MCF 10A (cell line): ENCODE data around the gene PARD3. TPM values are rescaled to one million over a fixed set of nuclear protein-coding genes. Genes with fewer than 3 reads are reported as not detected.
A peak's percentile ranks its signal among the peaks of the same experiment; 100 is the strongest.

Experiments
- BruUV-seq: library from RNA; stranded (reverse); fragments of 400-500 nt; replicated peaks from 2 replicates; lab custom pipeline; 2021; lab: Mats Ljungman, UMichigan
- CTCF ChIA-PET: fragments of 300-600 bp; sonication (Branson Sonifier 250); formaldehyde crosslinking; extraction: SDS; loops from one replicate; lab custom pipeline; 2021; ENCODE audit warnings: antibody characterized with exemption, inconsistent platforms; lab: Yijun Ruan, JAX
- POLR2A ChIA-PET: fragments of 300-600, 350-650 bp; sonication (Branson Sonifier 250); formaldehyde crosslinking; extraction: SDS; loops from one replicate; lab custom pipeline; 2020; ENCODE audit warnings: antibody characterized with exemption, inconsistent platforms; lab: Yijun Ruan, JAX
- DNase-seq: peaks from one replicate; pipeline ENCODE4 v3.0.0-alpha.2; 2018; ENCODE audit not compliant: unreplicated experiment
- H3K27ac Mint-ChIP-seq: one replicate; pipeline ENCODE4 v1.8.0; 2022; ENCODE audit warnings: mild to moderate bottlenecking, low read depth, mixed read lengths; ENCODE audit not compliant: unreplicated experiment
- H3K27me3 Mint-ChIP-seq: one replicate; pipeline ENCODE4 v1.8.0; 2022; ENCODE audit warnings: mixed read lengths; ENCODE audit not compliant: insufficient read depth, unreplicated experiment
- H3K36me3 Mint-ChIP-seq: one replicate; pipeline ENCODE4 v1.8.0; 2022; ENCODE audit warnings: mild to moderate bottlenecking, moderate library complexity, mixed read lengths; ENCODE audit not compliant: insufficient read depth, unreplicated experiment
- H3K4me1 Mint-ChIP-seq: one replicate; pipeline ENCODE4 v1.8.0; 2022; ENCODE audit warnings: mixed read lengths; ENCODE audit not compliant: insufficient read depth, unreplicated experiment
- H3K4me3 Mint-ChIP-seq: one replicate; pipeline ENCODE4 v1.8.0; 2022; ENCODE audit warnings: mild to moderate bottlenecking, moderate library complexity, mixed read lengths; ENCODE audit not compliant: unreplicated experiment
- H3K9me3 Mint-ChIP-seq: one replicate; pipeline ENCODE4 v1.8.0; 2022; ENCODE audit warnings: mixed read lengths; ENCODE audit not compliant: unreplicated experiment
- intact Hi-C: fragments of 100-400 bp; cut with micrococcal nuclease; formaldehyde crosslinking; loops from 2 replicates; pipeline ENCODE4 v1.14.1; 2022
- total RNA-seq: library from RNA; stranded (reverse); gene quantifications from 2 replicates; pipeline ENCODE4 v1.2.3, GENCODE V29; 2022
- TF ChIP-seq, protein P1 (sequence below): fragments of 200-600 bp; IDR thresholded peaks from one replicate; pipeline ENCODE4 v1.8.0; 2022; ENCODE audit warnings: antibody characterized with exemption, mild to moderate bottlenecking; ENCODE audit not compliant: unreplicated experiment

PARD3 gene
- total RNA-seq, 1 experiment from 2014 or later: 70.0 TPM

- no peak overlapping the region for H3K4me3 Mint-ChIP-seq
- ChIA-PET CTCF (no interaction called here), POLR2A (interaction anchor here (0.6 kb wide), 1 partner anchor 69 kb away, joined by 4 read pairs; no protein-coding TSS in a partner anchor)
- peaks cover 19% of the 10 kb centered on the region for H3K4me1 Mint-ChIP-seq
- no peak for DNase-seq
- no TSS peak for BruUV-seq
- H3K36me3 Mint-ChIP-seq: peaks cover 12% of the 10 kb centered on the region
- intact Hi-C loops: no loop called here
- no peaks in the 10 kb centered on the region for H3K9me3 Mint-ChIP-seq
- TF ChIP-seq, protein P1, sequence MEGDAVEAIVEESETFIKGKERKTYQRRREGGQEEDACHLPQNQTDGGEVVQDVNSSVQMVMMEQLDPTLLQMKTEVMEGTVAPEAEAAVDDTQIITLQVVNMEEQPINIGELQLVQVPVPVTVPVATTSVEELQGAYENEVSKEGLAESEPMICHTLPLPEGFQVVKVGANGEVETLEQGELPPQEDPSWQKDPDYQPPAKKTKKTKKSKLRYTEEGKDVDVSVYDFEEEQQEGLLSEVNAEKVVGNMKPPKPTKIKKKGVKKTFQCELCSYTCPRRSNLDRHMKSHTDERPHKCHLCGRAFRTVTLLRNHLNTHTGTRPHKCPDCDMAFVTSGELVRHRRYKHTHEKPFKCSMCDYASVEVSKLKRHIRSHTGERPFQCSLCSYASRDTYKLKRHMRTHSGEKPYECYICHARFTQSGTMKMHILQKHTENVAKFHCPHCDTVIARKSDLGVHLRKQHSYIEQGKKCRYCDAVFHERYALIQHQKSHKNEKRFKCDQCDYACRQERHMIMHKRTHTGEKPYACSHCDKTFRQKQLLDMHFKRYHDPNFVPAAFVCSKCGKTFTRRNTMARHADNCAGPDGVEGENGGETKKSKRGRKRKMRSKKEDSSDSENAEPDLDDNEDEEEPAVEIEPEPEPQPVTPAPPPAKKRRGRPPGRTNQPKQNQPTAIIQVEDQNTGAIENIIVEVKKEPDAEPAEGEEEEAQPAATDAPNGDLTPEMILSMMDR: no peak
- H3K27ac Mint-ChIP-seq: no peak overlapping the region
- H3K27me3 Mint-ChIP-seq: no peaks in the 10 kb centered on the region
These were observed 335.4 kb downstream of the PARD3 start for GRCh38 chr10:34479520-34480179.

- TF ChIP-seq, protein P1: no peak
- peak overlapping the region; percentile 40 for H3K27ac Mint-ChIP-seq
- no peak for DNase-seq
- intact Hi-C loops: no loop called here
- no TSS peak for BruUV-seq
- H3K4me3 Mint-ChIP-seq: no peak overlapping the region
- H3K36me3 Mint-ChIP-seq: peaks cover 15% of the 10 kb centered on the region
- peaks cover 26% of the 10 kb centered on the region for H3K4me1 Mint-ChIP-seq
- ChIA-PET CTCF (interaction anchor here (1.0 kb wide), 1 partner anchor 13 kb away, joined by 3 read pairs; no protein-coding TSS in a partner anchor), POLR2A (no interaction called here)
- no peaks in the 10 kb centered on the region for H3K9me3 Mint-ChIP-seq
- H3K27me3 Mint-ChIP-seq: no peaks in the 10 kb centered on the region
These were observed 337.8 kb downstream of the PARD3 start for GRCh38 chr10:34477249-34477648.

DNA sequence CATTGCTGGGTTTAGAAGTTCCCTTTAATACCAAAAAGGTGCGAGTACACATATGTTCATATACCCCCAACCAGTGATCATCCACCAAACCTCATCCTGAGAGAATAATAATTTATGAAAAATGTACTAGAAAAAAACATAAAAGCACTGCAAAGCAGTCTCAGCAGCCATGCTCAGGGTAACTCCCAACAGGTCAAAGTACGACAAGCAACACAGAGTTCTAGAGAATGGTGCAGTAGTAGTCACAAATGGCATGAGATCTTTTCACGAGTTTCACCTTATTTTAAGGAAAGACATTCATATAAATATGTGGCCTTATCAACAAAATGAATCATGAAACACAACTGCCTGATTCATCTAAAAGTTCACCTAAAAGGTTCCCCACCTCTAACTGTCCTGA lies 338.5 kb downstream of the PARD3 start:
- TF ChIP-seq, protein P1: no peak
- no TSS peak for BruUV-seq
- DNase-seq: no peak
- Mint-ChIP-seq H3K27ac (peak overlapping the region; percentile 40), H3K9me3 (no peaks in the 10 kb centered on the region), H3K4me1 (peaks cover 27% of the 10 kb centered on the region), H3K4me3 (no peak overlapping the region), H3K36me3 (peaks cover 12% of the 10 kb centered on the region), H3K27me3 (no peaks in the 10 kb centered on the region)
- intact Hi-C loops: no loop called here
- ChIA-PET POLR2A (no interaction called here), CTCF (no interaction called here)

DNA sequence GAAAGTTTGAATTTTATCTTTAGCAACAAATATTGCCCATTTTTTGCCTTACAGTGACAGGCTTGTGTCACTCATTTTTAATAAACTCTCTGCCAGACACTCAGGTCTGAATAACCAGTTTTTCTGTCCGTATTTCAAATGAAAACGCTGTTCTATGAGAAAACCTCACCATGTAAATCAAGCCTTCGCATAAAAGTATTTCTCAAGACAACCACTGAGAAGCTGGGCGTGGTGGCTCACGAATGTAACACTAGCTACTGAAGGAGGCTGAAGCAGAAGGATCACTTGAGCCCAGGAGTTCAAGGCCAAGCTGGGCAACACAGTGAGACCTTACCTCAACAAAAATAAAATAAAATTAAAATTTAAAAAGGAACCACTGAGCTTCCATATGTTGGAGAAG lies 339.3 kb downstream of the PARD3 start:
- Mint-ChIP-seq H3K27me3 (no peaks in the 10 kb centered on the region), H3K4me1 (peaks cover 35% of the 10 kb centered on the region), H3K4me3 (no peak overlapping the region), H3K27ac (peak overlapping the region; percentile 73), H3K9me3 (no peaks in the 10 kb centered on the region), H3K36me3 (peaks cover 6% of the 10 kb centered on the region)
- TF ChIP-seq, protein P1: no peak
- BruUV-seq: no TSS peak
- intact Hi-C loops: no loop called here
- peak; percentile 36 for DNase-seq
- ChIA-PET CTCF (no interaction called here), POLR2A (no interaction called here)
